Neural progenitor cell (in vitro differentiated cells): ENCODE measurements around the gene GPR37L1. TPM values are rescaled to one million over a fixed set of nuclear protein-coding genes. Genes with fewer than 3 reads are reported as not detected.
A peak's percentile ranks its signal among the peaks of the same experiment; 100 is the strongest.

Source experiments
- DNase-seq: peaks from one replicate; pipeline ENCODE4 v3.0.0-alpha.2; 2016; ENCODE audit warnings: low spot score
- H2AFZ ChIP-seq: fragments of 200-600 bp; sonication (generic); replicated peaks from 2 replicates; pipeline ENCODE4 v1.6.1; 2016; ENCODE audit warnings: antibody characterized with exemption
- H3F3A ChIP-seq: fragments of 200-600 bp; sonication (generic); 2 replicates; pipeline ENCODE4 v1.6.1; 2016; ENCODE audit warnings: antibody characterized with exemption, low read depth
- H3K27ac ChIP-seq: fragments of 200-600 bp; sonication (generic); 2 replicates; pipeline ENCODE4 v1.5.1; 2016; ENCODE audit warnings: mild to moderate bottlenecking
- H3K27me3 ChIP-seq: fragments of 200-600 bp; sonication (generic); 2 replicates; pipeline ENCODE4 v1.6.1; 2016; ENCODE audit warnings: mild to moderate bottlenecking, moderate library complexity
- H3K36me3 ChIP-seq: fragments of 200-600 bp; sonication (generic); 2 replicates; pipeline ENCODE4 v1.5.1; 2016
- H3K4me1 ChIP-seq: fragments of 200-600 bp; sonication (generic); 2 replicates; pipeline ENCODE4 v1.6.1; 2016; ENCODE audit warnings: mixed run types
- H3K4me2 ChIP-seq: fragments of 200-600 bp; sonication (generic); 2 replicates; pipeline ENCODE4 v1.6.1; 2016
- H3K4me3 ChIP-seq: fragments of 200-600 bp; sonication (generic); 2 replicates; pipeline ENCODE4 v1.5.1; 2016
- H3K79me2 ChIP-seq: fragments of 200-600 bp; sonication (generic); 2 replicates; pipeline ENCODE4 v1.6.1; 2016; ENCODE audit warnings: low read depth
- H3K9ac ChIP-seq: fragments of 200-600 bp; sonication (generic); 2 replicates; pipeline ENCODE4 v1.6.1; 2016
- H3K9me3 ChIP-seq: fragments of 200-600 bp; sonication (generic); 2 replicates; pipeline ENCODE4 v1.5.1; 2016; ENCODE audit warnings: low read depth
- H4K20me1 ChIP-seq: fragments of 200-600 bp; sonication (generic); 2 replicates; pipeline ENCODE4 v1.6.1; 2016; ENCODE audit warnings: low read depth
- H3K27ac Mint-ChIP-seq: 3 replicates; pipeline ENCODE4 v1.8.0; 2021; ENCODE audit warnings: mixed read lengths
- H3K27me3 Mint-ChIP-seq: 2 replicates; pipeline ENCODE4 v1.8.0; 2022; ENCODE audit warnings: low read depth, mild to moderate bottlenecking, inconsistent platforms, moderate library complexity, mixed read lengths; ENCODE audit not compliant: insufficient read depth
- H3K36me3 Mint-ChIP-seq: 3 replicates; pipeline ENCODE4 v1.8.0; 2021; ENCODE audit warnings: mixed read lengths
- H3K4me1 Mint-ChIP-seq: 3 replicates; pipeline ENCODE4 v1.8.0; 2021; ENCODE audit warnings: mixed read lengths
- H3K4me3 Mint-ChIP-seq: 3 replicates; pipeline ENCODE4 v1.8.0; 2021; ENCODE audit warnings: mild to moderate bottlenecking, moderate library complexity, mixed read lengths
- H3K9me3 Mint-ChIP-seq: 3 replicates; pipeline ENCODE4 v1.8.0; 2020; ENCODE audit warnings: mixed read lengths
- EZH2 ChIP-seq: fragments of 200-600 bp; sonication (generic); IDR thresholded peaks from 2 replicates; pipeline ENCODE4 v1.6.1; 2017; ENCODE audit warnings: antibody characterized with exemption, mild to moderate bottlenecking, moderate library complexity
- EZH2phosphoT487 ChIP-seq: fragments of 200-600 bp; sonication (generic); IDR thresholded peaks from 2 replicates; pipeline ENCODE4 v1.6.1; 2017; ENCODE audit warnings: antibody characterized with exemption
- total RNA-seq: library from RNA; depleted of rRNA; stranded (reverse); fragments of >200 nt; gene quantifications from 2 replicates; pipeline ENCODE4 v1.2.3, GENCODE V29; 2015; ENCODE audit warnings: low replicate concordance
- TF ChIP-seq, protein P1 (sequence below): fragments of 200-600 bp; sonication (generic); IDR thresholded peaks from 2 replicates; pipeline ENCODE4 v1.5.1; 2017; ENCODE audit warnings: antibody characterized with exemption, mild to moderate bottlenecking

GPR37L1 gene
- total RNA-seq, 1 donor from 2014 or later, result not detected

DNA sequence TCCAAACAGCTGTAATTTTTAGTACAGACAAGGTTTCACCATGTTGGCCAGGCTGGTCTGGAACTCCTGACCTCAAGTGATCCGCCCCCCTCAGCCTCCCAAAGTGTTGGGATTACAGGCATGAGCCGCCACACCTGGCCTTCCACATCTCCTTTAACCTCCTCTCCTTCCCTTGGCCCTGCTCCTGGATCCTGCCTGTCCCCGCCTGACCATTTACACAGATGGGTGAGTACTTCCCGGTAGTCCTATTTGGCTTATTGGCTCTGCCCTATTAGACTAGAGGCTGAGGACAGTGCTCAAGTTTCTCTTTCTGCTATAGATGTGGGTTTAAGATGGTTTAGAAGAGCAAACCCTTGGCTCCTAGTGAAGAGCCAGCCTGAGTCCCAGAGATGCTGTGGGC is 30.6 kb downstream of the GPR37L1 start:
- TF ChIP-seq EZH2phosphoT487 (no peak), EZH2 (no peak)
- TF ChIP-seq, protein P1, sequence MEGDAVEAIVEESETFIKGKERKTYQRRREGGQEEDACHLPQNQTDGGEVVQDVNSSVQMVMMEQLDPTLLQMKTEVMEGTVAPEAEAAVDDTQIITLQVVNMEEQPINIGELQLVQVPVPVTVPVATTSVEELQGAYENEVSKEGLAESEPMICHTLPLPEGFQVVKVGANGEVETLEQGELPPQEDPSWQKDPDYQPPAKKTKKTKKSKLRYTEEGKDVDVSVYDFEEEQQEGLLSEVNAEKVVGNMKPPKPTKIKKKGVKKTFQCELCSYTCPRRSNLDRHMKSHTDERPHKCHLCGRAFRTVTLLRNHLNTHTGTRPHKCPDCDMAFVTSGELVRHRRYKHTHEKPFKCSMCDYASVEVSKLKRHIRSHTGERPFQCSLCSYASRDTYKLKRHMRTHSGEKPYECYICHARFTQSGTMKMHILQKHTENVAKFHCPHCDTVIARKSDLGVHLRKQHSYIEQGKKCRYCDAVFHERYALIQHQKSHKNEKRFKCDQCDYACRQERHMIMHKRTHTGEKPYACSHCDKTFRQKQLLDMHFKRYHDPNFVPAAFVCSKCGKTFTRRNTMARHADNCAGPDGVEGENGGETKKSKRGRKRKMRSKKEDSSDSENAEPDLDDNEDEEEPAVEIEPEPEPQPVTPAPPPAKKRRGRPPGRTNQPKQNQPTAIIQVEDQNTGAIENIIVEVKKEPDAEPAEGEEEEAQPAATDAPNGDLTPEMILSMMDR, result no peak
- H2AFZ ChIP-seq, result no peak overlapping the region
- H3K36me3 Mint-ChIP-seq, result no peaks in the 10 kb centered on the region
- no peak overlapping the region for H3K9ac ChIP-seq
- H3K27me3 Mint-ChIP-seq, result peaks cover 7% of the 10 kb centered on the region
- no peak overlapping the region for H3K27ac ChIP-seq
- no peaks in the 10 kb centered on the region for H3K4me1 ChIP-seq
- no peaks in the 10 kb centered on the region for H3F3A ChIP-seq
- H4K20me1 ChIP-seq, result no peaks in the 10 kb centered on the region
- peak overlapping the region; percentile 69 for H3K27ac Mint-ChIP-seq
- no peak for DNase-seq
- H3K27me3 ChIP-seq, result no peaks in the 10 kb centered on the region
- H3K79me2 ChIP-seq, result no peaks in the 10 kb centered on the region
- H3K9me3 ChIP-seq, result no peaks in the 10 kb centered on the region
- H3K36me3 ChIP-seq, result no peaks in the 10 kb centered on the region
- no peaks in the 10 kb centered on the region for H3K9me3 Mint-ChIP-seq
- no peak overlapping the region for H3K4me2 ChIP-seq
- H3K4me3 ChIP-seq, result no peak overlapping the region
- no peak overlapping the region for H3K4me3 Mint-ChIP-seq
- H3K4me1 Mint-ChIP-seq, result peaks cover 9% of the 10 kb centered on the region

DNA sequence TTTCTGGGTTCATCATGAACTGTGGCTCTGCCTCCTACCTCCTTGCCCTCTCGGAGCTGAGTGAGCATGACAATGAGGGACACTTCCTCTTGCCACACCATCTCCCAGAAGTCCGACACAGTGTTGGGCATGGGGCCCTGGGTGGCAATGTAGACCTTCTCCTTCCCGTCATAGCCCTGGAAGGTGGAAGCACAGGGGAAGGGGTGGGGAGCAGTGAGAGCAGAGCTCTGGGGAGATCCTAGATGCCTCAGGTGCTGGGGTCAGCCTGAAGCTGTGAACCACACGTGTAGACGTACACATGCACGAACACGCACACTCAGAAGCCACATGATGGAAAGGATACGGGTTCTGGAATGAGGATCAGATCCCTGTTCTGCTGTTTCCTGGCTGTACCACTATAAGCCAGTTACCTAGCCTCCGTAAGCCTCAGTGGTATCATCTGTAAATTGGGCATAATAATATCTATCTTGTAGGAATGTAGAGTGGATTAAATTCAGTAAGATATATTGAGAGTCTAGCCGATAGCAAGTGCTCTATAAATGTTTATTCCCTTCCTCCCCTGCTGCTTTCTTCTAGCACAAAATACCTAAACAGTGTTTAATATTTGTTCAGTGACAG is 31.5 kb downstream of the GPR37L1 start:
- no peak for TF ChIP-seq EZH2phosphoT487
- TF ChIP-seq, protein P1, result no peak
- TF ChIP-seq EZH2, result no peak
- peaks cover 5% of the 10 kb centered on the region for H3K27me3 Mint-ChIP-seq
- H4K20me1 ChIP-seq, result no peaks in the 10 kb centered on the region
- H3K79me2 ChIP-seq, result no peaks in the 10 kb centered on the region
- no peaks in the 10 kb centered on the region for H3K36me3 ChIP-seq
- H3F3A ChIP-seq, result no peaks in the 10 kb centered on the region
- no peak overlapping the region for H3K9ac ChIP-seq
- H3K27ac ChIP-seq, result no peak overlapping the region
- H3K4me2 ChIP-seq, result no peak overlapping the region
- no peaks in the 10 kb centered on the region for H3K4me1 ChIP-seq
- H3K4me3 Mint-ChIP-seq, result no peak overlapping the region
- H3K4me3 ChIP-seq, result no peak overlapping the region
- no peaks in the 10 kb centered on the region for H3K9me3 Mint-ChIP-seq
- H2AFZ ChIP-seq, result no peak overlapping the region
- H3K27me3 ChIP-seq, result no peaks in the 10 kb centered on the region
- DNase-seq, result no peak
- H3K27ac Mint-ChIP-seq, result no peak overlapping the region
- peaks cover 9% of the 10 kb centered on the region for H3K4me1 Mint-ChIP-seq
- H3K36me3 Mint-ChIP-seq, result no peaks in the 10 kb centered on the region
- H3K9me3 ChIP-seq, result no peaks in the 10 kb centered on the region

DNA sequence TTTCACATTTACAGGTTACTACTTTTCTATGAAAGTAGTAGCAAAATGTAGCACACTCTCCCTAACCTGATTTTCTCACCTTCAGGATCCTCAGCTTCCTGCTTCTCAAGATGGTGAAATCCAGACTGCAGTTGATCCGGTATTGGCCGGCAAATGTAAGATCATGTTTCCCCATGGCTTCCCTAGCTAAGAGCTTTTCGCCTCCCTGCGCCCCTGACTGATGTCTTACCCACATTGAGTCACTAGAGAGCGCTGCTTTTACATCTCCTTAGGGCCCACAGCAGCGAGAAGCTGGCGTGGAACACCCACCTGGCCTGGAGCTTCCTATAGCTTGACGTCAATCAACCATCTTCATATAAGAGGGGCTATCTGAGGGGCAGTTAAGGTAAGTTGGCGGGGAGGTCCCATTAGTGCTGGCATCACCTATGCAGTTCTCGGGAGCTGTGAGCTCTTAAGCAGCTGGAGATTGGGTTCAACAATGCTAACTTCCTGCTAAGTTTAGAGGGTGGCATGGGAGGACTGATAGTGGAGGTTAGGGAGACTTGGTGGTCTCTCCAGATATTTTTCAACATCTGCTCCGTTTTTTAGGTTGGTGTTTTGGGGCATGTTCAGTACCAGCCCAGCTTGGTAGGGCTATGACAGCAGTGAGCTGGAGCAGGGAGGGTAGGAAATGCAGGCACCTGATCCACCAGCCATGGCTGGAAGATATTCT is 32.2 kb downstream of the GPR37L1 start:
- no peak overlapping the region for H3K4me3 ChIP-seq
- Mint-ChIP-seq H3K27ac (no peak overlapping the region), H3K36me3 (no peaks in the 10 kb centered on the region), H3K27me3 (peaks cover 4% of the 10 kb centered on the region), H3K4me3 (no peak overlapping the region), H3K9me3 (no peaks in the 10 kb centered on the region), H3K4me1 (peaks cover 12% of the 10 kb centered on the region)
- H3K27me3 ChIP-seq, result no peaks in the 10 kb centered on the region
- no peaks in the 10 kb centered on the region for H3K9me3 ChIP-seq
- no peaks in the 10 kb centered on the region for H4K20me1 ChIP-seq
- no peaks in the 10 kb centered on the region for H3K36me3 ChIP-seq
- DNase-seq, result peak; percentile 82
- H3K79me2 ChIP-seq, result no peaks in the 10 kb centered on the region
- H3F3A ChIP-seq, result no peaks in the 10 kb centered on the region
- no peak overlapping the region for H3K4me2 ChIP-seq
- no peak overlapping the region for H3K27ac ChIP-seq
- TF ChIP-seq, protein P1, result peak; percentile 72
- TF ChIP-seq EZH2, result no peak
- no peak overlapping the region for H2AFZ ChIP-seq
- no peaks in the 10 kb centered on the region for H3K4me1 ChIP-seq
- no peak overlapping the region for H3K9ac ChIP-seq
